CD8-positive, alpha-beta memory T cell (primary cell): ENCODE measurements around the gene PAX5. TPM values are rescaled to one million over a fixed set of nuclear protein-coding genes. Genes with fewer than 3 reads are reported as not detected.

Experiments
- CTCF ChIA-PET: fragments of 350-600 bp; sonication (Branson Sonifier 250); formaldehyde crosslinking; loops from one replicate; lab custom pipeline; 2021; ENCODE audit warnings: antibody characterized with exemption; lab: Charles Lee
- POLR2A ChIA-PET: fragments of 350-600 bp; sonication (Branson Sonifier 250); formaldehyde crosslinking; loops from one replicate; lab custom pipeline; 2021; ENCODE audit warnings: antibody characterized with exemption; lab: Charles Lee
- DNase-seq, 5 donors: peaks; one replicate each; pipeline versions ENCODE4 v3.0.0 to v3.0.0-alpha.2; 2020 to 2022; ENCODE audit warnings: mixed read lengths in 1 of 5
- H3K27ac ChIP-seq: one replicate; pipeline ENCODE4 v1.7.0; 2013; ENCODE audit warnings: low read depth, mild to moderate bottlenecking, low read length, moderate library complexity
- H3K27me3 ChIP-seq: 2 replicates; pipeline ENCODE4 v1.7.0; 2013; ENCODE audit warnings: low read length, mild to moderate bottlenecking; ENCODE audit not compliant: insufficient read depth, poor library complexity, severe bottlenecking
- H3K36me3 ChIP-seq: 2 replicates; pipeline ENCODE4 v1.7.0; 2013; ENCODE audit warnings: mild to moderate bottlenecking, low read length, moderate library complexity; ENCODE audit not compliant: insufficient read depth
- H3K4me1 ChIP-seq: 2 replicates; pipeline ENCODE4 v1.7.0; 2013; ENCODE audit warnings: mild to moderate bottlenecking, low read length, moderate library complexity; ENCODE audit not compliant: insufficient read depth
- H3K4me3 ChIP-seq: 2 replicates; pipeline ENCODE4 v1.7.0; 2013; ENCODE audit warnings: mild to moderate bottlenecking, low read length
- H3K9me3 ChIP-seq: 2 replicates; pipeline ENCODE4 v1.7.0; 2013; ENCODE audit warnings: mild to moderate bottlenecking, low read length
- H3K27ac Mint-ChIP-seq, 8 donors: one replicate each; pipeline ENCODE4 v1.8.0; 2020 to 2021; ENCODE audit warnings: mixed read lengths in 8 of 8, mild to moderate bottlenecking in 6 of 8, inconsistent platforms in 3 of 8, moderate library complexity in 3 of 8
- H3K27me3 Mint-ChIP-seq, 2 donors: one replicate each; pipeline ENCODE4 v1.8.0; 2020 to 2021; ENCODE audit warnings: mixed read lengths in 2 of 2, mild to moderate bottlenecking in 1 of 2, moderate library complexity in 1 of 2
- H3K36me3 Mint-ChIP-seq, 3 donors: one replicate each; pipeline ENCODE4 v1.8.0; 2020 to 2021; ENCODE audit warnings: mixed read lengths in 3 of 3, inconsistent platforms in 1 of 3, mild to moderate bottlenecking in 1 of 3
- H3K4me1 Mint-ChIP-seq, 3 donors: one replicate each; pipeline ENCODE4 v1.8.0; 2020 to 2021; ENCODE audit warnings: mixed read lengths in 3 of 3, inconsistent platforms in 1 of 3, mild to moderate bottlenecking in 1 of 3
- H3K4me3 Mint-ChIP-seq, 7 donors: one replicate each; pipeline ENCODE4 v1.8.0; 2020 to 2021; ENCODE audit warnings: mixed read lengths in 7 of 7, mild to moderate bottlenecking in 6 of 7, moderate library complexity in 4 of 7, inconsistent platforms in 2 of 7
- H3K9me3 Mint-ChIP-seq, 5 donors: one replicate each; pipeline ENCODE4 v1.8.0; 2020 to 2022; ENCODE audit warnings: mixed read lengths in 5 of 5, mild to moderate bottlenecking in 3 of 5, moderate library complexity in 2 of 5, inconsistent platforms in 1 of 5
- polyA plus RNA-seq: library from polyadenylated mRNA; unstranded; fragments of 300-500 nt; fragmentation: Illumina TruSeq; gene quantifications from one replicate; pipeline ENCODE4 v1.2.3, GENCODE V29; 2021
- total RNA-seq, 2 experiments: library from RNA; stranded (reverse); gene quantifications; one replicate each; pipeline ENCODE4 v1.2.3, GENCODE V29; 2021

Gene PAX5
- total and polyA plus RNA-seq, 3 experiments from 2014 or later: 0.18 to 0.29 TPM; not detected in 1

GRCh38 chr9:36861528-36862205 lies 172.4 kb downstream of the PAX5 start:
- POLR2A ChIA-PET: no interaction called here
- H3K27me3 Mint-ChIP-seq: peaks cover 6 to 13% of the 10 kb centered on the region in 2 donors
- Histone ChIP-seq H3K9me3 (no peaks in the 10 kb centered on the region), H3K4me1 (no peaks in the 10 kb centered on the region), H3K27me3 (no peaks in the 10 kb centered on the region), H3K4me3 (no peak overlapping the region), H3K36me3 (no peaks in the 10 kb centered on the region), H3K27ac (no peak overlapping the region)
- H3K27ac Mint-ChIP-seq: no peak overlapping the region
- no peaks in the 10 kb centered on the region for H3K4me1 Mint-ChIP-seq
- no peak overlapping the region for H3K4me3 Mint-ChIP-seq
- CTCF ChIA-PET: interaction anchor here (2.0 kb wide), 1 partner anchor 12 kb away, joined by 11 read pairs; no protein-coding TSS in a partner anchor
- DNase-seq: no peak
- no peaks in the 10 kb centered on the region for H3K36me3 Mint-ChIP-seq
- H3K9me3 Mint-ChIP-seq: no peaks in the 10 kb centered on the region

- ChIA-PET POLR2A (no interaction called here), CTCF (no interaction called here)
- H3K27ac Mint-ChIP-seq: no peak overlapping the region
- no peak overlapping the region for H3K4me3 ChIP-seq
- no peaks in the 10 kb centered on the region for H3K9me3 Mint-ChIP-seq
- no peaks in the 10 kb centered on the region for H3K36me3 ChIP-seq
- H3K4me1 ChIP-seq: no peaks in the 10 kb centered on the region
- no peaks in the 10 kb centered on the region for H3K36me3 Mint-ChIP-seq
- H3K4me3 Mint-ChIP-seq: no peak overlapping the region
- no peak overlapping the region for H3K27ac ChIP-seq
- H3K9me3 ChIP-seq: no peaks in the 10 kb centered on the region
- H3K4me1 Mint-ChIP-seq: peaks cover 11 to 12% (median 11%) of the 10 kb centered on the region in 3 donors
- H3K27me3 ChIP-seq: no peaks in the 10 kb centered on the region
- no peak for DNase-seq
- H3K27me3 Mint-ChIP-seq: peaks cover 0 to 8% of the 10 kb centered on the region in 2 donors
Measured at GRCh38 chr9:36858805-36859375, 175.2 kb downstream of the PAX5 start.

GRCh38 chr9:36855448-36856315 lies 178.4 kb downstream of the PAX5 start:
- Mint-ChIP-seq H3K36me3 (no peaks in the 10 kb centered on the region), H3K27me3 (peaks cover 1 to 4% of the 10 kb centered on the region in 2 donors), H3K27ac (peak overlapping the region in 4 of 8 donors; percentile 14 to 61 (median 32)), H3K9me3 (no peaks in the 10 kb centered on the region), H3K4me3 (no peak overlapping the region), H3K4me1 (peaks cover 11 to 12% (median 11%) of the 10 kb centered on the region in 3 donors)
- H3K36me3 ChIP-seq: no peaks in the 10 kb centered on the region
- ChIA-PET CTCF (no interaction called here), POLR2A (no interaction called here)
- DNase-seq: peak in 2 of 5 donors; percentile 6 to 21
- no peak overlapping the region for H3K27ac ChIP-seq
- no peaks in the 10 kb centered on the region for H3K4me1 ChIP-seq
- no peaks in the 10 kb centered on the region for H3K27me3 ChIP-seq
- H3K9me3 ChIP-seq: no peaks in the 10 kb centered on the region
- no peak overlapping the region for H3K4me3 ChIP-seq

GRCh38 chr9:36854751-36855150 lies 179.3 kb downstream of the PAX5 start:
- POLR2A ChIA-PET: no interaction called here

GRCh38 chr9:36854034-36854433 lies 180.0 kb downstream of the PAX5 start:
- Mint-ChIP-seq H3K9me3 (no peaks in the 10 kb centered on the region), H3K27me3 (peaks cover 1 to 7% of the 10 kb centered on the region in 2 donors), H3K27ac (no peak overlapping the region), H3K36me3 (no peaks in the 10 kb centered on the region), H3K4me1 (peaks cover 11 to 12% (median 11%) of the 10 kb centered on the region in 3 donors), H3K4me3 (no peak overlapping the region)
- ChIA-PET CTCF (no interaction called here), POLR2A (no interaction called here)
- H3K4me1 ChIP-seq: no peaks in the 10 kb centered on the region
- H3K27me3 ChIP-seq: no peaks in the 10 kb centered on the region
- DNase-seq: no peak
- H3K4me3 ChIP-seq: no peak overlapping the region
- no peaks in the 10 kb centered on the region for H3K36me3 ChIP-seq
- H3K9me3 ChIP-seq: no peaks in the 10 kb centered on the region
- no peak overlapping the region for H3K27ac ChIP-seq

More at GRCh38 chr9:36854751-36855150, 179.3 kb downstream of the PAX5 start:
- Mint-ChIP-seq H3K27me3 (peaks cover 1 to 4% of the 10 kb centered on the region in 2 donors), H3K27ac (peak overlapping the region in 1 of 8 donors; percentile 63), H3K4me1 (peaks cover 11 to 12% (median 11%) of the 10 kb centered on the region in 3 donors), H3K36me3 (no peaks in the 10 kb centered on the region), H3K9me3 (no peaks in the 10 kb centered on the region), H3K4me3 (no peak overlapping the region)
- Histone ChIP-seq H3K27me3 (no peaks in the 10 kb centered on the region), H3K27ac (no peak overlapping the region), H3K4me3 (no peak overlapping the region), H3K36me3 (no peaks in the 10 kb centered on the region), H3K4me1 (no peaks in the 10 kb centered on the region), H3K9me3 (no peaks in the 10 kb centered on the region)
- CTCF ChIA-PET: no interaction called here
- no peak for DNase-seq

GRCh38 chr9:36853233-36853632 lies 180.8 kb downstream of the PAX5 start:
- H3K36me3 Mint-ChIP-seq: no peaks in the 10 kb centered on the region
- Histone ChIP-seq H3K4me3 (no peak overlapping the region), H3K27me3 (no peaks in the 10 kb centered on the region), H3K9me3 (no peaks in the 10 kb centered on the region), H3K4me1 (no peaks in the 10 kb centered on the region), H3K27ac (no peak overlapping the region), H3K36me3 (no peaks in the 10 kb centered on the region)
- H3K27ac Mint-ChIP-seq: peak overlapping the region in 1 of 8 donors; percentile 59
- ChIA-PET POLR2A (no interaction called here), CTCF (no interaction called here)
- H3K27me3 Mint-ChIP-seq: peaks cover 1 to 6% of the 10 kb centered on the region in 2 donors
- H3K9me3 Mint-ChIP-seq: no peaks in the 10 kb centered on the region
- peaks cover 11 to 12% (median 11%) of the 10 kb centered on the region in 3 donors for H3K4me1 Mint-ChIP-seq
- H3K4me3 Mint-ChIP-seq: no peak overlapping the region
- no peak for DNase-seq

- Mint-ChIP-seq H3K9me3 (no peaks in the 10 kb centered on the region), H3K27ac (no peak overlapping the region), H3K4me3 (no peak overlapping the region), H3K4me1 (no peaks in the 10 kb centered on the region), H3K36me3 (no peaks in the 10 kb centered on the region), H3K27me3 (peaks cover 1 to 6% of the 10 kb centered on the region in 2 donors)
- no peak overlapping the region for H3K27ac ChIP-seq
- no peak for DNase-seq
- H3K36me3 ChIP-seq: no peaks in the 10 kb centered on the region
- ChIA-PET POLR2A (no interaction called here), CTCF (no interaction called here)
- no peaks in the 10 kb centered on the region for H3K4me1 ChIP-seq
- H3K4me3 ChIP-seq: no peak overlapping the region
- H3K27me3 ChIP-seq: no peaks in the 10 kb centered on the region
- no peaks in the 10 kb centered on the region for H3K9me3 ChIP-seq
Measured at GRCh38 chr9:36849943-36850342, 184.1 kb downstream of the PAX5 start.

- no peaks in the 10 kb centered on the region for H3K27me3 ChIP-seq
- no peaks in the 10 kb centered on the region for H3K9me3 ChIP-seq
- H3K36me3 ChIP-seq: no peaks in the 10 kb centered on the region
- no peak overlapping the region for H3K4me3 ChIP-seq
- Mint-ChIP-seq H3K36me3 (no peaks in the 10 kb centered on the region), H3K27me3 (peaks cover 1 to 6% of the 10 kb centered on the region in 2 donors), H3K4me1 (no peaks in the 10 kb centered on the region), H3K4me3 (no peak overlapping the region), H3K27ac (peak overlapping the region in 1 of 8 donors; percentile 66), H3K9me3 (no peaks in the 10 kb centered on the region)
- ChIA-PET POLR2A (no interaction called here), CTCF (no interaction called here)
- DNase-seq: no peak
- no peak overlapping the region for H3K27ac ChIP-seq
- no peaks in the 10 kb centered on the region for H3K4me1 ChIP-seq
Measured at GRCh38 chr9:36848946-36849345, 185.1 kb downstream of the PAX5 start.
